HepG2 (cell line): Measurements from ENCODE around the gene INTS3. TPM values are rescaled to one million over a fixed set of nuclear protein-coding genes. Genes with fewer than 3 reads are reported as not detected.
A peak's percentile ranks its signal among the peaks of the same experiment; 100 is the strongest.

Experiments
- EP300 ChIP-seq, 3 experiments: sonication (generic) in 1 of 3; formaldehyde crosslinking in 1 of 3; IDR thresholded peaks; 2 replicates each; pipeline versions ENCODE4 v1.5.1 to v1.6.1; 2011 to 2020; ENCODE audit warnings: low read depth in 2 of 3, low read length in 2 of 3, borderline replicate concordance in 1 of 3, improper control_type of control experiment in 1 of 3, mild to moderate bottlenecking in 1 of 3, missing genetic modification reagents in 1 of 3, moderate library complexity in 1 of 3
- GATAD1 ChIP-seq: IDR thresholded peaks from 2 replicates; pipeline ENCODE4 v1.6.1; 2016; ENCODE audit warnings: missing genetic modification reagents, missing compliant biosample characterization
- JUND ChIP-seq: sonication (generic); formaldehyde crosslinking; IDR thresholded peaks from 2 replicates; pipeline ENCODE4 v1.8.0; 2022; ENCODE audit warnings: mild to moderate bottlenecking, missing genetic modification reagents
- KMT2A ChIP-seq: sonication (generic); formaldehyde crosslinking; IDR thresholded peaks from 2 replicates; pipeline ENCODE4 v1.4.0; 2020; ENCODE audit warnings: missing genetic modification reagents
- MED13 ChIP-seq: sonication (generic); formaldehyde crosslinking; IDR thresholded peaks from 2 replicates; pipeline ENCODE4 v1.5.0; 2020; ENCODE audit warnings: missing genetic modification reagents
- MYC ChIP-seq: sonication (generic); formaldehyde crosslinking; IDR thresholded peaks from 2 replicates; pipeline ENCODE4 v1.9.0; 2021; ENCODE audit warnings: missing genetic modification reagents, borderline replicate concordance
- PATZ1 ChIP-seq: sonication (generic); formaldehyde crosslinking; IDR thresholded peaks from 2 replicates; pipeline ENCODE4 v1.4.0; 2020; ENCODE audit warnings: missing genetic modification reagents
- ZFX ChIP-seq: sonication (generic); formaldehyde crosslinking; IDR thresholded peaks from 2 replicates; pipeline ENCODE4 v1.4.0; 2020; ENCODE audit warnings: mild to moderate bottlenecking, low read depth, missing genetic modification reagents, moderate library complexity
- ZNF407 ChIP-seq: sonication (generic); formaldehyde crosslinking; IDR thresholded peaks from one replicate; pipeline ENCODE4 v1.5.1; 2020; ENCODE audit warnings: mild to moderate bottlenecking, missing genetic modification reagents; ENCODE audit errors: not compliant biosample characterization
- polyA plus RNA-seq, 8 experiments: library from polyadenylated mRNA; depleted of rRNA in 3 of 8; stranded (reverse) in 7 of 8; unstranded in 1 of 8; fragments of >200 nt; fragmentation: Illumina TruSeq in 4 of 8; extraction: Trizol in 4 of 8; gene quantifications; 2 replicates each; pipeline versions ENCODE4 v1.2.1 to v1.2.3, GENCODE V29; 2011 to 2016; ENCODE audit warnings: low read depth in 4 of 8, missing spikeins in 1 of 8, mixed read lengths in 1 of 8; ENCODE audit not compliant: insufficient read depth in 1 of 8
- total RNA-seq, 5 experiments: library from RNA; depleted of rRNA; stranded (reverse); fragments of >200 nt; fragmentation: Illumina TruSeq; extraction: Trizol; gene quantifications; 2 replicates each; pipeline ENCODE4 v1.2.3, GENCODE V29; 2016; ENCODE audit warnings: low read depth in 1 of 5
- TF ChIP-seq, protein P1 (sequence below): sonication (generic); formaldehyde crosslinking; IDR thresholded peaks from 2 replicates; pipeline ENCODE4 v1.9.0; 2021; ENCODE audit warnings: mild to moderate bottlenecking, missing genetic modification reagents

Gene INTS3
- total and polyA plus RNA-seq, 2 of the 13 experiments (the other 11 are each of a cell fraction or from before 2014, with no cell fraction given): 17.2 to 27.2 TPM

DNA sequence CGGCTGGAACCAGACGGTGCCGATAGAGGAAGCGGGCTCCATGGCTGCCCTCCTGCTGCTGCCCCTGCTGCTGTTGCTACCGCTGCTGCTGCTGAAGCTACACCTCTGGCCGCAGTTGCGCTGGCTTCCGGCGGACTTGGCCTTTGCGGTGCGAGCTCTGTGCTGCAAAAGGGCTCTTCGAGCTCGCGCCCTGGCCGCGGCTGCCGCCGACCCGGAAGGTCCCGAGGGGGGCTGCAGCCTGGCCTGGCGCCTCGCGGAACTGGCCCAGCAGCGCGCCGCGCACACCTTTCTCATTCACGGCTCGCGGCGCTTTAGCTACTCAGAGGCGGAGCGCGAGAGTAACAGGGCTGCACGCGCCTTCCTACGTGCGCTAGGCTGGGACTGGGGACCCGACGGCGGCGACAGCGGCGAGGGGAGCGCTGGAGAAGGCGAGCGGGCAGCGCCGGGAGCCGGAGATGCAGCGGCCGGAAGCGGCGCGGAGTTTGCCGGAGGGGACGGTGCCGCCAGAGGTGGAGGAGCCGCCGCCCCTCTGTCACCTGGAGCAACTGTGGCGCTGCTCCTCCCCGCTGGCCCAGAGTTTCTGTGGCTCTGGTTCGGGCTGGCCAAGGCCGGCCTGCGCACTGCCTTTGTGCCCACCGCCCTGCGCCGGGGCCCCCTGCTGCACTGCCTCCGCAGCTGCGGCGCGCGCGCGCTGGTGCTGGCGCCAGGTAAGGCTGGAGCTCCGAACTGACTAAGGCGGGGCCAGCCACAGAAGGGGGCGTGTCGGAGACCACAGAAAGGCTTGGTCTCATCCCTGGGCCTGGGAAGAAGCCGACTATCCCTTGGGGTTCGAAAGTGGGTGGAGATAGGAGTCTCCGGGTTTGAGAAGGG lies 47.8 kb downstream of the INTS3 start (continued):
- peak; percentile 59 for TF ChIP-seq ZNF407
- peak; percentile 48 for TF ChIP-seq KMT2A
- TF ChIP-seq ZFX (CRISPR knock-in tag): peak; percentile 76
- TF ChIP-seq PATZ1 (CRISPR knock-in tag): peak; percentile 51
- TF ChIP-seq MED13: no peak
- no peak for TF ChIP-seq EP300 (IDR thresholded peaks at IDR 0.05; ENCODE audit: low read depth in 2 of 2, low read length in 2 of 2)
- 0 out of 2 replicates have a peak, but pooled peaks have one; percentile 13 for TF ChIP-seq EP300 (CRISPR knock-in tag; IDR thresholded peaks at IDR 0.05; ENCODE audit: borderline replicate concordance)
- peak; percentile 44; the same call in 1 of the 2 replicates for TF ChIP-seq JUND (CRISPR knock-in tag)
- TF ChIP-seq, protein P1, sequence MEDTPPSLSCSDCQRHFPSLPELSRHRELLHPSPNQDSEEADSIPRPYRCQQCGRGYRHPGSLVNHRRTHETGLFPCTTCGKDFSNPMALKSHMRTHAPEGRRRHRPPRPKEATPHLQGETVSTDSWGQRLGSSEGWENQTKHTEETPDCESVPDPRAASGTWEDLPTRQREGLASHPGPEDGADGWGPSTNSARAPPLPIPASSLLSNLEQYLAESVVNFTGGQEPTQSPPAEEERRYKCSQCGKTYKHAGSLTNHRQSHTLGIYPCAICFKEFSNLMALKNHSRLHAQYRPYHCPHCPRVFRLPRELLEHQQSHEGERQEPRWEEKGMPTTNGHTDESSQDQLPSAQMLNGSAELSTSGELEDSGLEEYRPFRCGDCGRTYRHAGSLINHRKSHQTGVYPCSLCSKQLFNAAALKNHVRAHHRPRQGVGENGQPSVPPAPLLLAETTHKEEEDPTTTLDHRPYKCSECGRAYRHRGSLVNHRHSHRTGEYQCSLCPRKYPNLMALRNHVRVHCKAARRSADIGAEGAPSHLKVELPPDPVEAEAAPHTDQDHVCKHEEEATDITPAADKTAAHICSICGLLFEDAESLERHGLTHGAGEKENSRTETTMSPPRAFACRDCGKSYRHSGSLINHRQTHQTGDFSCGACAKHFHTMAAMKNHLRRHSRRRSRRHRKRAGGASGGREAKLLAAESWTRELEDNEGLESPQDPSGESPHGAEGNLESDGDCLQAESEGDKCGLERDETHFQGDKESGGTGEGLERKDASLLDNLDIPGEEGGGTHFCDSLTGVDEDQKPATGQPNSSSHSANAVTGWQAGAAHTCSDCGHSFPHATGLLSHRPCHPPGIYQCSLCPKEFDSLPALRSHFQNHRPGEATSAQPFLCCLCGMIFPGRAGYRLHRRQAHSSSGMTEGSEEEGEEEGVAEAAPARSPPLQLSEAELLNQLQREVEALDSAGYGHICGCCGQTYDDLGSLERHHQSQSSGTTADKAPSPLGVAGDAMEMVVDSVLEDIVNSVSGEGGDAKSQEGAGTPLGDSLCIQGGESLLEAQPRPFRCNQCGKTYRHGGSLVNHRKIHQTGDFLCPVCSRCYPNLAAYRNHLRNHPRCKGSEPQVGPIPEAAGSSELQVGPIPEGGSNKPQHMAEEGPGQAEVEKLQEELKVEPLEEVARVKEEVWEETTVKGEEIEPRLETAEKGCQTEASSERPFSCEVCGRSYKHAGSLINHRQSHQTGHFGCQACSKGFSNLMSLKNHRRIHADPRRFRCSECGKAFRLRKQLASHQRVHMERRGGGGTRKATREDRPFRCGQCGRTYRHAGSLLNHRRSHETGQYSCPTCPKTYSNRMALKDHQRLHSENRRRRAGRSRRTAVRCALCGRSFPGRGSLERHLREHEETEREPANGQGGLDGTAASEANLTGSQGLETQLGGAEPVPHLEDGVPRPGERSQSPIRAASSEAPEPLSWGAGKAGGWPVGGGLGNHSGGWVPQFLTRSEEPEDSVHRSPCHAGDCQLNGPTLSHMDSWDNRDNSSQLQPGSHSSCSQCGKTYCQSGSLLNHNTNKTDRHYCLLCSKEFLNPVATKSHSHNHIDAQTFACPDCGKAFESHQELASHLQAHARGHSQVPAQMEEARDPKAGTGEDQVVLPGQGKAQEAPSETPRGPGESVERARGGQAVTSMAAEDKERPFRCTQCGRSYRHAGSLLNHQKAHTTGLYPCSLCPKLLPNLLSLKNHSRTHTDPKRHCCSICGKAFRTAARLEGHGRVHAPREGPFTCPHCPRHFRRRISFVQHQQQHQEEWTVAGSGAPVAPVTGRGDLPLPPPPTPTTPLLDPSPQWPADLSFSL (CRISPR knock-in tag): no peak
- TF ChIP-seq GATAD1 (CRISPR knock-in tag): peak; percentile 28; the same call in 1 of the 2 replicates
- peak; percentile 26; the same call in 1 of the 2 replicates for TF ChIP-seq MYC (CRISPR knock-in tag)
